ENCODE data around the gene GJA8.
"Not testable (repeated sequence)": the region's sequence is repeated elsewhere in the genome, so short reads cannot be mapped to it uniquely, and the experiment has no call there.

The GJA8 gene

GRCh38 chr1:147902253-147902845, at the start of gene GJA8:
TSS of gene GJA8 (plus strand) at chr1:147902795. CDS start at chr1:147907956, 5,161 bp downstream.
- H3K36me3 ChIP-seq (ENCODE audit: control insufficient read depth, insufficient read depth, low read length): no peaks in the 10 kb centered on the region
- H3K4me3 ChIP-seq (ENCODE audit: low read depth, low read length): no peak within 1 kb of the TSS
- H3K27me3 ChIP-seq (ENCODE audit: control insufficient read depth, insufficient read depth, low read length): no peaks in the 10 kb centered on the region
- no peak within 1 kb of the TSS for H3K9ac ChIP-seq (ENCODE audit: low read depth, low read length)
- no peaks in the 10 kb centered on the region for H3K9me3 ChIP-seq (ENCODE audit: control insufficient read depth, insufficient read depth, low read length)
- no peaks in the 10 kb centered on the region for H3K4me1 ChIP-seq (ENCODE audit: control insufficient read depth, insufficient read depth, low read length)

- H3K4me1 ChIP-seq (ENCODE audit: control insufficient read depth, insufficient read depth, low read length): peaks cover 7% of the 10 kb centered on the region
- H3K27me3 ChIP-seq (ENCODE audit: control insufficient read depth, insufficient read depth, low read length): no peaks in the 10 kb centered on the region
- H3K36me3 ChIP-seq (ENCODE audit: control insufficient read depth, insufficient read depth, low read length): no peaks in the 10 kb centered on the region
- no peaks in the 10 kb centered on the region for H3K9me3 ChIP-seq (ENCODE audit: control insufficient read depth, insufficient read depth, low read length)
- H3K9ac ChIP-seq (ENCODE audit: low read depth, low read length): no peak overlapping the region
- no peak overlapping the region for H3K4me3 ChIP-seq (ENCODE audit: low read depth, low read length)
These were observed 49.2 kb upstream of the GJA8 start for GRCh38 chr1:147853391-147853790.

GRCh38 chr1:147854989-147855388, 47.6 kb upstream of the GJA8 start:
- H3K4me3 ChIP-seq (ENCODE audit: low read depth, low read length); H3K9me3 ChIP-seq (ENCODE audit: control insufficient read depth, insufficient read depth, low read length); H3K9ac ChIP-seq (ENCODE audit: low read depth, low read length); H3K27me3 ChIP-seq (ENCODE audit: control insufficient read depth, insufficient read depth, low read length); H3K4me1 ChIP-seq (ENCODE audit: control insufficient read depth, insufficient read depth, low read length); H3K36me3 ChIP-seq (ENCODE audit: control insufficient read depth, insufficient read depth, low read length): not testable (repeated sequence)

DNA sequence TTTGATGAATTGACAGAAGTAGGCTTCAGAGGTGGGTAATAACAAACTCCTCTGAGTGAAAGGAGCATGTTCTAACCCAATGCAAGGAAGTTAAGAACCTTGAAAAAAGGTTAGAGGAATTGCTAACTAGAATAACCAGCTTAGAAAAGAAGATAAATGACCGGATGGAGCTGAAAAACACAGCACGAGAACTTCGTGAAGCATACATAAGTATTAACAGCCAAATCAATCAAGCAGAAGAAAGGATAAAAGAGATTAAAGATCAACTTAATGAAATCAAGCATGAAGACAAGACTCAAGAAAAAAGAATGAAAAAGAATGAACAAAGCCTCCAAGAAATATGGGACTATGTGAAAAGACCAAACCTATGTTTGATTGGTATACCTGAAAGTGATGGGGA, 46.6 kb upstream of the GJA8 start:
- H3K4me3 ChIP-seq (ENCODE audit: low read depth, low read length); H3K4me1 ChIP-seq (ENCODE audit: control insufficient read depth, insufficient read depth, low read length); H3K36me3 ChIP-seq (ENCODE audit: control insufficient read depth, insufficient read depth, low read length); H3K9ac ChIP-seq (ENCODE audit: low read depth, low read length); H3K9me3 ChIP-seq (ENCODE audit: control insufficient read depth, insufficient read depth, low read length); H3K27me3 ChIP-seq (ENCODE audit: control insufficient read depth, insufficient read depth, low read length): not testable (repeated sequence)

- H3K4me3 ChIP-seq (ENCODE audit: low read depth, low read length); H3K36me3 ChIP-seq (ENCODE audit: control insufficient read depth, insufficient read depth, low read length); H3K27me3 ChIP-seq (ENCODE audit: control insufficient read depth, insufficient read depth, low read length); H3K9me3 ChIP-seq (ENCODE audit: control insufficient read depth, insufficient read depth, low read length); H3K9ac ChIP-seq (ENCODE audit: low read depth, low read length); H3K4me1 ChIP-seq (ENCODE audit: control insufficient read depth, insufficient read depth, low read length): not testable (repeated sequence)
These were observed 35.4 kb upstream of the GJA8 start for GRCh38 chr1:147867204-147867603.

DNA sequence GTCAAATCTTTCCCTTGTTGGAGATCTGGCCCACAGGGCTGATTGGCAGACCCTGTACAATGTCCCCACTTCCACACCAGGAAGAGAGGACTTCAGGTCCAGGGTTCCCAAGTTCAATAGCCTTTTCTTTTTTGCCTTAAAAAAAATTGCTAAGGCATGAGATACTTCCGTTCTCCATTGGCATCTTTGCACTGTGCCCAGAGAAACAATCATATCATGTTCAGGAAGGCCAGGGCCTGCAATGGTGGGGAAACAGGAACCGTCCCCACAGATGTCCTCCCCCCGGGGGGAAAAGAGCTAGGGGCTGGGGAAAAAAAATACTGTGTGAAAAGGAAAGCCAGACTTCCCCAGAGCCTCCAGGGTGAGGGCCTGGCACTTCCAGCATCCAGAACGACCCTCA, 24.6 kb upstream of the GJA8 start:
- H3K36me3 ChIP-seq (ENCODE audit: control insufficient read depth, insufficient read depth, low read length): no peaks in the 10 kb centered on the region
- H3K4me3 ChIP-seq (ENCODE audit: low read depth, low read length): no peak overlapping the region
- H3K9me3 ChIP-seq (ENCODE audit: control insufficient read depth, insufficient read depth, low read length): no peaks in the 10 kb centered on the region
- H3K4me1 ChIP-seq (ENCODE audit: control insufficient read depth, insufficient read depth, low read length): no peaks in the 10 kb centered on the region
- H3K9ac ChIP-seq (ENCODE audit: low read depth, low read length): no peak overlapping the region
- H3K27me3 ChIP-seq (ENCODE audit: control insufficient read depth, insufficient read depth, low read length): no peaks in the 10 kb centered on the region

GRCh38 chr1:147879911-147880310, 22.7 kb upstream of the GJA8 start:
- Histone ChIP-seq H3K9me3 (ENCODE audit: control insufficient read depth, insufficient read depth, low read length) (no peaks in the 10 kb centered on the region), H3K27me3 (ENCODE audit: control insufficient read depth, insufficient read depth, low read length) (no peaks in the 10 kb centered on the region), H3K36me3 (ENCODE audit: control insufficient read depth, insufficient read depth, low read length) (no peaks in the 10 kb centered on the region), H3K9ac (ENCODE audit: low read depth, low read length) (no peak overlapping the region), H3K4me1 (ENCODE audit: control insufficient read depth, insufficient read depth, low read length) (no peaks in the 10 kb centered on the region), H3K4me3 (ENCODE audit: low read depth, low read length) (no peak overlapping the region)

- Histone ChIP-seq H3K27me3 (ENCODE audit: control insufficient read depth, insufficient read depth, low read length) (no peaks in the 10 kb centered on the region), H3K9me3 (ENCODE audit: control insufficient read depth, insufficient read depth, low read length) (no peaks in the 10 kb centered on the region), H3K36me3 (ENCODE audit: control insufficient read depth, insufficient read depth, low read length) (no peaks in the 10 kb centered on the region), H3K4me3 (ENCODE audit: low read depth, low read length) (no peak overlapping the region), H3K4me1 (ENCODE audit: control insufficient read depth, insufficient read depth, low read length) (no peaks in the 10 kb centered on the region), H3K9ac (ENCODE audit: low read depth, low read length) (no peak overlapping the region)
These were observed 20.1 kb upstream of the GJA8 start for GRCh38 chr1:147882535-147882934.

DNA sequence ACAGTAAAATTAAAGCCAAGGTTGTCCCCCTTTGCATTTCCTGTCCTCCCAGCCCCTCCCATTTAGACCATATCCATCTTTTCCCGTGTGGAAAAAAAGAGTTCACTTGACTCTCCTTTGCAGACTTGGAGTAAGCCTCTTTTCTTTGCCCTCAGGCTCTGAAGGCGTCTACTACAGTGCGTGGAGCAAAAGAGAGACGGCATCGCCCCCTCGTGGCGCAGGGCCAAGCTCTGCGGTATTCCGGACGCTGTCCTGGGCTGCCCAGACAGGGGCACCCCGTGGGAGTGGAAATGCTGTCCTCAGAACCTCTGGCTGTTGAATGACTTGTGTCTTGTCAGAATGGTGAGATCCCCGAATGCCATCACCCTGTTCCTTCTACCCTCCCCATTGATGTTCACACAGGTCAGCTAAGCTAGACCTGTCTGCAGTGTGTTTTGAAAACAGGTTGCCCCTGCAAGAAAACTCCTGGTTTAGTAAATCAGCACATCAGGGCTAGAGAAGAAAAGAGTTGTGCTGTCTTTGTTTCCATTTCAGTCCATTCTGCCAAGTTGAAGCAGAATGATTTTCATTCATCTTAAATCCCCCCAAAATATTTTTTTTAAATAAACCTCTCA, 12.3 kb upstream of the GJA8 start:
- no peaks in the 10 kb centered on the region for H3K27me3 ChIP-seq (ENCODE audit: control insufficient read depth, insufficient read depth, low read length)
- no peaks in the 10 kb centered on the region for H3K36me3 ChIP-seq (ENCODE audit: control insufficient read depth, insufficient read depth, low read length)
- peaks cover 7% of the 10 kb centered on the region for H3K4me1 ChIP-seq (ENCODE audit: control insufficient read depth, insufficient read depth, low read length)
- no peak overlapping the region for H3K9ac ChIP-seq (ENCODE audit: low read depth, low read length)
- no peak overlapping the region for H3K4me3 ChIP-seq (ENCODE audit: low read depth, low read length)
- H3K9me3 ChIP-seq (ENCODE audit: control insufficient read depth, insufficient read depth, low read length): no peaks in the 10 kb centered on the region

DNA sequence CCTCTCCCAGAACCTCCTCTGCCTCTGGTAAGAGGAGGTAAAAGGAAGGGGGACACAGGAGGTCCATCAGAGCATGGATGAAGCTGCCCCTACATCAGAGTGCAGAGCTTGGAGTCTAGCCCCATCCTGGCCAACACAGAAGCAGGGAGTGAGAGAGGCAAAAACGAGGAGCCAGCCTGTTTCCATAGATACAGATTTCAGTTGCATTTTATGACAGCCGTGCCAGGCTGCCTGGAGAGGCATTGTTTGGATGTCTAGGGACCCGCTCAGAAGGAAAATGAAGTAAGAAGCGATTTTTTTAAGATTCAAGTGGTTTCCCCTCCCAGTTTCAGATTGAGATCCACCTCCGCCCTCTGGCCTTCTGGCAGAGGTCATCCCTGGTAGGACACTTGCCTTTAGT, 11.5 kb upstream of the GJA8 start:
- Histone ChIP-seq H3K27me3 (ENCODE audit: control insufficient read depth, insufficient read depth, low read length) (no peaks in the 10 kb centered on the region), H3K9me3 (ENCODE audit: control insufficient read depth, insufficient read depth, low read length) (no peaks in the 10 kb centered on the region), H3K4me1 (ENCODE audit: control insufficient read depth, insufficient read depth, low read length) (peaks cover 7% of the 10 kb centered on the region), H3K4me3 (ENCODE audit: low read depth, low read length) (no peak overlapping the region), H3K9ac (ENCODE audit: low read depth, low read length) (no peak overlapping the region), H3K36me3 (ENCODE audit: control insufficient read depth, insufficient read depth, low read length) (no peaks in the 10 kb centered on the region)

DNA sequence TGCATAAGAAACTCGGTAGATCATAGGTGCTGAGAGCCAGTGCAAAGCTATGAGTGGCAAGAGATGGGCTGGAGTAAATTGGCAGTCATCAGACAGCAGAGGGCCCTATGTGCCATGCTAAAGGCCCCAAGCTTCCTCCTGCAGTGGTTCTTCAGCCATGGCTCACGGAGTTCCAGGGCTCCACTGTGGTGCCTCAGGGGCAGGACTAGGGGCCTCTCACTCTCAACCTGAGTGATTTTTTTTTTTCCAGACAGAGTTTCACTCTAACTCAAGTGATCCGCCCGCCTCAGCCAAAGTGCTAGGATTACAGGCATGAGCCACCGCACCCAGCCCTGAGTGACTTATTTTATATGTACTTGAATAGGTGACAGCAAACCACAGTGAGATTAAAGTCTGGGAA, 10.4 kb upstream of the GJA8 start:
- Histone ChIP-seq H3K36me3 (ENCODE audit: control insufficient read depth, insufficient read depth, low read length) (no peaks in the 10 kb centered on the region), H3K4me3 (ENCODE audit: low read depth, low read length) (no peak overlapping the region), H3K4me1 (ENCODE audit: control insufficient read depth, insufficient read depth, low read length) (peaks cover 7% of the 10 kb centered on the region), H3K9me3 (ENCODE audit: control insufficient read depth, insufficient read depth, low read length) (no peaks in the 10 kb centered on the region), H3K27me3 (ENCODE audit: control insufficient read depth, insufficient read depth, low read length) (no peaks in the 10 kb centered on the region), H3K9ac (ENCODE audit: low read depth, low read length) (no peak overlapping the region)

GRCh38 chr1:147892731-147893214, 9.8 kb upstream of the GJA8 start:
- Histone ChIP-seq H3K9ac (ENCODE audit: low read depth, low read length) (no peak overlapping the region), H3K36me3 (ENCODE audit: control insufficient read depth, insufficient read depth, low read length) (no peaks in the 10 kb centered on the region), H3K4me1 (ENCODE audit: control insufficient read depth, insufficient read depth, low read length) (peaks cover 7% of the 10 kb centered on the region), H3K4me3 (ENCODE audit: low read depth, low read length) (no peak overlapping the region), H3K9me3 (ENCODE audit: control insufficient read depth, insufficient read depth, low read length) (no peaks in the 10 kb centered on the region), H3K27me3 (ENCODE audit: control insufficient read depth, insufficient read depth, low read length) (no peaks in the 10 kb centered on the region)
